Karpas-422 (cell line): Measurements from ENCODE around the gene DLGAP1. TPM values are rescaled to one million over a fixed set of nuclear protein-coding genes. Genes with fewer than 3 reads are reported as not detected.
"Not testable (repeated sequence)": the region's sequence is repeated elsewhere in the genome, so short reads cannot be mapped to it uniquely, and the experiment has no call there.

Experiments
- DNase-seq: peaks from one replicate; pipeline ENCODE4 v3.0.0-alpha.2; 2015
- H2AFZ ChIP-seq: fragments of 200-600 bp; sonication (generic); 2 replicates; pipeline ENCODE4 v1.6.1; 2014; ENCODE audit warnings: antibody characterized with exemption, low read length, mixed read lengths
- H3K27ac ChIP-seq: fragments of 200-600 bp; sonication (generic); 2 replicates; pipeline ENCODE4 v1.5.1; 2014; ENCODE audit warnings: mild to moderate bottlenecking, low read length, moderate library complexity
- H3K27me3 ChIP-seq: fragments of 200-600 bp; sonication (generic); 2 replicates; pipeline ENCODE4 v1.6.1; 2014; ENCODE audit warnings: low read length, mixed read lengths
- H3K36me3 ChIP-seq: fragments of 200-600 bp; sonication (generic); 2 replicates; pipeline ENCODE4 v1.6.1; 2014; ENCODE audit warnings: low read length, mixed read lengths; ENCODE audit not compliant: insufficient read depth
- H3K4me1 ChIP-seq: fragments of 200-600 bp; sonication (generic); 2 replicates; pipeline ENCODE4 v1.6.1; 2014; ENCODE audit warnings: mild to moderate bottlenecking, low read length, mixed read lengths
- H3K4me2 ChIP-seq: fragments of 200-600 bp; sonication (generic); 2 replicates; pipeline ENCODE4 v1.6.1; 2014; ENCODE audit warnings: low read length, low read depth, mild to moderate bottlenecking; ENCODE audit not compliant: poor library complexity, severe bottlenecking
- H3K4me3 ChIP-seq: fragments of 200-600 bp; sonication (generic); 2 replicates; pipeline ENCODE4 v1.5.1; 2014; ENCODE audit warnings: mild to moderate bottlenecking, antibody characterized with exemption, low read length, mixed read lengths
- H3K79me2 ChIP-seq: fragments of 200-600 bp; sonication (generic); 2 replicates; pipeline ENCODE4 v1.6.1; 2014; ENCODE audit warnings: mild to moderate bottlenecking, low read length, mixed read lengths
- H3K9ac ChIP-seq: fragments of 200-600 bp; sonication (generic); 2 replicates; pipeline ENCODE4 v1.6.0; 2014; ENCODE audit warnings: low read length
- H3K9me2 ChIP-seq: fragments of 200-600 bp; sonication (generic), shearing (Covaris generic); replicated peaks from 2 replicates; pipeline ENCODE4 v1.6.0; 2014; ENCODE audit warnings: mild to moderate bottlenecking, low read length, moderate library complexity; ENCODE audit not compliant: insufficient read depth
- H3K9me3 ChIP-seq: fragments of 300-700, 200-600 bp; sonication (generic); 2 replicates; pipeline ENCODE4 v1.6.1; 2014; ENCODE audit warnings: low read length, mixed read lengths
- H4K20me1 ChIP-seq: fragments of 200-600 bp; sonication (generic); 2 replicates; pipeline ENCODE4 v1.6.1; 2014; ENCODE audit warnings: mild to moderate bottlenecking, antibody characterized with exemption, low read length, low read depth; ENCODE audit not compliant: insufficient read depth
- total RNA-seq: library from RNA; depleted of rRNA; stranded (reverse); fragments of >200 nt; shearing (Covaris generic); gene quantifications from 2 replicates; pipeline ENCODE4 v1.2.3, GENCODE V29; 2014; ENCODE audit warnings: low replicate concordance

The DLGAP1 gene
- total RNA-seq, 1 experiment from 2014 or later, result 8.8 TPM

- Histone ChIP-seq H3K9me2 (no peaks in the 10 kb centered on the region), H3K36me3 (no peaks in the 10 kb centered on the region), H3K9me3 (no peaks in the 10 kb centered on the region), H2AFZ (no peak overlapping the region), H3K4me1 (no peaks in the 10 kb centered on the region), H3K27ac (no peak overlapping the region), H3K79me2 (no peaks in the 10 kb centered on the region), H4K20me1 (no peaks in the 10 kb centered on the region), H3K9ac (no peak overlapping the region), H3K4me2 (no peak overlapping the region), H3K4me3 (no peak overlapping the region), H3K27me3 (no peaks in the 10 kb centered on the region)
- DNase-seq, result no peak
Observed at GRCh38 chr18:4024702-4025101, 430.4 kb downstream of the DLGAP1 start.

- H4K20me1 ChIP-seq, H3K27ac ChIP-seq, H3K27me3 ChIP-seq, DNase-seq, H2AFZ ChIP-seq, H3K4me1 ChIP-seq, H3K9me3 ChIP-seq, H3K4me3 ChIP-seq, H3K79me2 ChIP-seq, H3K36me3 ChIP-seq, H3K9ac ChIP-seq, H3K9me2 ChIP-seq, H3K4me2 ChIP-seq: not testable (repeated sequence)
Observed at GRCh38 chr18:4022749-4023148, 432.4 kb downstream of the DLGAP1 start.

GRCh38 chr18:4020026-4020425 lies 435.1 kb downstream of the DLGAP1 start:
- no peak for DNase-seq
- Histone ChIP-seq H3K9ac (no peak overlapping the region), H3K9me3 (no peaks in the 10 kb centered on the region), H3K4me3 (no peak overlapping the region), H3K79me2 (no peaks in the 10 kb centered on the region), H3K4me2 (no peak overlapping the region), H3K36me3 (no peaks in the 10 kb centered on the region), H3K27ac (no peak overlapping the region), H3K27me3 (no peaks in the 10 kb centered on the region), H4K20me1 (no peaks in the 10 kb centered on the region), H3K4me1 (no peaks in the 10 kb centered on the region), H2AFZ (no peak overlapping the region), H3K9me2 (no peaks in the 10 kb centered on the region)

GRCh38 chr18:4017480-4017879 lies 437.6 kb downstream of the DLGAP1 start:
- H3K4me1 ChIP-seq, result no peaks in the 10 kb centered on the region
- H3K27ac ChIP-seq, result no peak overlapping the region
- H2AFZ ChIP-seq, result no peak overlapping the region
- no peak overlapping the region for H3K4me3 ChIP-seq
- H4K20me1 ChIP-seq, result no peaks in the 10 kb centered on the region
- no peaks in the 10 kb centered on the region for H3K79me2 ChIP-seq
- no peak overlapping the region for H3K4me2 ChIP-seq
- H3K27me3 ChIP-seq, result no peaks in the 10 kb centered on the region
- no peak overlapping the region for H3K9ac ChIP-seq
- H3K9me3 ChIP-seq, result no peaks in the 10 kb centered on the region
- no peaks in the 10 kb centered on the region for H3K36me3 ChIP-seq
- DNase-seq, result peak; percentile 67
- H3K9me2 ChIP-seq, result no peaks in the 10 kb centered on the region

GRCh38 chr18:4016391-4017049 lies 438.6 kb downstream of the DLGAP1 start:
- no peak for DNase-seq
- no peaks in the 10 kb centered on the region for H3K9me3 ChIP-seq
- H3K4me1 ChIP-seq, result no peaks in the 10 kb centered on the region
- no peaks in the 10 kb centered on the region for H3K9me2 ChIP-seq
- H3K4me3 ChIP-seq, result no peak overlapping the region
- H3K9ac ChIP-seq, result no peak overlapping the region
- H3K79me2 ChIP-seq, result no peaks in the 10 kb centered on the region
- H3K4me2 ChIP-seq, result no peak overlapping the region
- no peaks in the 10 kb centered on the region for H3K36me3 ChIP-seq
- H3K27ac ChIP-seq, result no peak overlapping the region
- H4K20me1 ChIP-seq, result no peaks in the 10 kb centered on the region
- H2AFZ ChIP-seq, result no peak overlapping the region
- H3K27me3 ChIP-seq, result no peaks in the 10 kb centered on the region

- H3K4me1 ChIP-seq, result peaks cover 5% of the 10 kb centered on the region
- no peak overlapping the region for H3K4me2 ChIP-seq
- DNase-seq, result peak; percentile 43
- H3K36me3 ChIP-seq, result no peaks in the 10 kb centered on the region
- H2AFZ ChIP-seq, result no peak overlapping the region
- H3K79me2 ChIP-seq, result no peaks in the 10 kb centered on the region
- no peaks in the 10 kb centered on the region for H4K20me1 ChIP-seq
- H3K9ac ChIP-seq, result no peak overlapping the region
- H3K27me3 ChIP-seq, result no peaks in the 10 kb centered on the region
- H3K9me2 ChIP-seq, result no peaks in the 10 kb centered on the region
- no peak overlapping the region for H3K4me3 ChIP-seq
- H3K9me3 ChIP-seq, result no peaks in the 10 kb centered on the region
- no peak overlapping the region for H3K27ac ChIP-seq
Observed at GRCh38 chr18:4007846-4008245, 447.3 kb downstream of the DLGAP1 start.

- no peak for DNase-seq
- H3K79me2 ChIP-seq, result no peaks in the 10 kb centered on the region
- H3K4me2 ChIP-seq, result no peak overlapping the region
- peaks cover 5% of the 10 kb centered on the region for H3K4me1 ChIP-seq
- no peak overlapping the region for H3K27ac ChIP-seq
- no peak overlapping the region for H3K4me3 ChIP-seq
- no peaks in the 10 kb centered on the region for H3K9me3 ChIP-seq
- no peaks in the 10 kb centered on the region for H3K27me3 ChIP-seq
- no peaks in the 10 kb centered on the region for H3K36me3 ChIP-seq
- H3K9me2 ChIP-seq, result no peaks in the 10 kb centered on the region
- H2AFZ ChIP-seq, result no peak overlapping the region
- H3K9ac ChIP-seq, result no peak overlapping the region
- no peaks in the 10 kb centered on the region for H4K20me1 ChIP-seq
Observed at GRCh38 chr18:4004183-4004829, 450.8 kb downstream of the DLGAP1 start.

- H3K27ac ChIP-seq, result no peak overlapping the region
- peak; percentile 73 for DNase-seq
- no peaks in the 10 kb centered on the region for H4K20me1 ChIP-seq
- no peak overlapping the region for H3K4me2 ChIP-seq
- no peaks in the 10 kb centered on the region for H3K9me2 ChIP-seq
- H3K4me3 ChIP-seq, result no peak overlapping the region
- no peaks in the 10 kb centered on the region for H3K36me3 ChIP-seq
- no peaks in the 10 kb centered on the region for H3K9me3 ChIP-seq
- no peaks in the 10 kb centered on the region for H3K27me3 ChIP-seq
- H3K4me1 ChIP-seq, result no peaks in the 10 kb centered on the region
- H2AFZ ChIP-seq, result no peak overlapping the region
- H3K9ac ChIP-seq, result no peak overlapping the region
- H3K79me2 ChIP-seq, result no peaks in the 10 kb centered on the region
Observed at GRCh38 chr18:3998698-3999333, 456.3 kb downstream of the DLGAP1 start.
